ENCODE data around the gene KRTAP3-3. TPM values are rescaled to one million over a fixed set of nuclear protein-coding genes. Genes with fewer than 3 reads are reported as not detected.

KRTAP3-3 gene
- total RNA-seq, 1 donor from 2014 or later: not detected

DNA sequence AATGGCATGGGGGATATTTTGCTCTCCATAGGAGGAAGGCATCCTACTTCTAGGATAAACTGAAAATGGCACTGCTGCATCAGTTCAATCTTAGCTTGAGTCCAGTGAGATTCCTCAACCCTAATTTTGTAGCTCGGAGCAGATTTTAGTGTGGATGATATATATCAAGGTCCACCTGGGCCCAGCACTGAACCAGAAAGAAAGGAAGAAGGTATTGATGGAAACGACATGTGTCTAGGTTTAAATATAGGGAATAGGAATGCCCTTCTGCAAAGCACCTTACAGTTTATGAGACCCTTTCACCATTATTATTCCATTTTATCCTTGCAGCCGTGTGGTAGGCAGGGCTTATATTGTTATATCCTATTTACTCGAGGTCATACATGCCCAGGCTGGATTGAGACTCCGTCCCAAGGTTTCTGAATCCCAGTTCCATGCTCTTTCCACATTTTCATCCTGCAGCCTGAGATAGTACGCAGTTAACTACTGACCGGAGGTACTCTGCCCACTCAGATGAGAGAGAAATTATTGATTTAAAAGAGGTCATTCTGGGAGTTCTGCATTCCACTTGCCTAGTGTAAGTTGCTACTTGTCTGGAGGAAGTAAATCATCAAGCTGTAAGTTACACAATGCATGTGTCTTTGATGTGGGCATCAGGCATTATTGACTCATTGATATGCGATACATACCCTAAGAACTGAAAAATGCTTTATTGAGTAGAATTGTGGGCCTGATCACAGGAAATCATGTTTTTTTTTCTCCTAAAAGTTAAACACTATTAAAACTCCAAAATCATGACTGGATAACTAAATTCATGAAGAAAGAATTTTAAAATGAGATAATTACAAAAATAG, 37.3 kb downstream of the KRTAP3-3 start:
- no peaks in the 10 kb centered on the region for H3K36me3 Mint-ChIP-seq (ENCODE audit: unreplicated experiment)
- DNase-seq (ENCODE audit: extremely low spot score, unreplicated experiment): no peak
- H3K27me3 Mint-ChIP-seq (ENCODE audit: unreplicated experiment): no peaks in the 10 kb centered on the region
- no peaks in the 10 kb centered on the region for H3K9me3 Mint-ChIP-seq (ENCODE audit: unreplicated experiment)
- H3K4me1 Mint-ChIP-seq (ENCODE audit: unreplicated experiment): peaks cover 41% of the 10 kb centered on the region
- TF ChIP-seq, protein P1, sequence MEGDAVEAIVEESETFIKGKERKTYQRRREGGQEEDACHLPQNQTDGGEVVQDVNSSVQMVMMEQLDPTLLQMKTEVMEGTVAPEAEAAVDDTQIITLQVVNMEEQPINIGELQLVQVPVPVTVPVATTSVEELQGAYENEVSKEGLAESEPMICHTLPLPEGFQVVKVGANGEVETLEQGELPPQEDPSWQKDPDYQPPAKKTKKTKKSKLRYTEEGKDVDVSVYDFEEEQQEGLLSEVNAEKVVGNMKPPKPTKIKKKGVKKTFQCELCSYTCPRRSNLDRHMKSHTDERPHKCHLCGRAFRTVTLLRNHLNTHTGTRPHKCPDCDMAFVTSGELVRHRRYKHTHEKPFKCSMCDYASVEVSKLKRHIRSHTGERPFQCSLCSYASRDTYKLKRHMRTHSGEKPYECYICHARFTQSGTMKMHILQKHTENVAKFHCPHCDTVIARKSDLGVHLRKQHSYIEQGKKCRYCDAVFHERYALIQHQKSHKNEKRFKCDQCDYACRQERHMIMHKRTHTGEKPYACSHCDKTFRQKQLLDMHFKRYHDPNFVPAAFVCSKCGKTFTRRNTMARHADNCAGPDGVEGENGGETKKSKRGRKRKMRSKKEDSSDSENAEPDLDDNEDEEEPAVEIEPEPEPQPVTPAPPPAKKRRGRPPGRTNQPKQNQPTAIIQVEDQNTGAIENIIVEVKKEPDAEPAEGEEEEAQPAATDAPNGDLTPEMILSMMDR (IDR thresholded peaks at IDR 0.05): no peak
- H3K4me3 Mint-ChIP-seq (ENCODE audit: unreplicated experiment): no peak overlapping the region
- no peak overlapping the region for H3K27ac Mint-ChIP-seq (ENCODE audit: unreplicated experiment)

DNA sequence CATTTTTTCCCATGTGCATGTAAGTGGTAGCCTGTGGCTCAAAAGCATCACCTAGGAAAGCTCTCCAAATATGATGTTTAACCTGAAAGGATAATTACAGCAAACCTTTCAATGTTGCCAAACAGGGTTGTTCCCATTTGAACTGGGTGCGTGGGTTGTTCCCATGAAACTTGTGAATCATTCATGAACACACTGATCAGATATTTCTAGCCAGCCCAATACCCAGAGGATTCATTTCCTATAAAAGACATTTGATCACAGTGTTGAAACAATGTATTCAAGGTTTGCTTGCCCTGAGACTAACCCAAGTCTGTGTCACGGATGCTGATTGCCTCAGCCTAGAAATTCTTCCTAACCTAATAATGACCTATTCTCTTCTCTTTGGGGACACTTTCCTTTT, 40.1 kb downstream of the KRTAP3-3 start:
- no peak for DNase-seq (ENCODE audit: extremely low spot score, unreplicated experiment)
- Mint-ChIP-seq H3K9me3 (ENCODE audit: unreplicated experiment) (no peaks in the 10 kb centered on the region), H3K4me1 (ENCODE audit: unreplicated experiment) (peaks cover 32% of the 10 kb centered on the region), H3K27me3 (ENCODE audit: unreplicated experiment) (peaks cover 4% of the 10 kb centered on the region), H3K27ac (ENCODE audit: unreplicated experiment) (no peak overlapping the region), H3K4me3 (ENCODE audit: unreplicated experiment) (no peak overlapping the region), H3K36me3 (ENCODE audit: unreplicated experiment) (no peaks in the 10 kb centered on the region)
- TF ChIP-seq, protein P1 (IDR thresholded peaks at IDR 0.05): no peak

DNA sequence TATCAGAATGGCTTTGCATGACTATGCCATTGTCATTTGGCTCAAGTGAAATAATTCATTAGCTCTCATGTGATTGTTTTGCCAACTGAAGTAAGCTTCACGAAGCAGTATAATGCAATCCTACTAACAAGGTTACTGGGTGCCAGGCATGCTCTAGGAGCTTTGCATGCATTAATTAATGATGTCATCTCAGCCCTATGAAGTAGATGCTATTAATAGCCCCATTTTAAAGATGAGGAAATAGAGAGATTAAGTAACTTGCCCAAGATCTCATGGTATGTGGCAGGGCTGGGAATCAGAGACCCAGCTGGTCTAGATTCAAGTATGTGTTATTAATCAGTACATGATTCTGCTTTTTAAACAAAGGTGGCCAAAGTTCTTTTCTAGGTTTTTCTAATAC, 41.3 kb downstream of the KRTAP3-3 start:
- Mint-ChIP-seq H3K36me3 (ENCODE audit: unreplicated experiment) (no peaks in the 10 kb centered on the region), H3K4me3 (ENCODE audit: unreplicated experiment) (no peak overlapping the region), H3K9me3 (ENCODE audit: unreplicated experiment) (no peaks in the 10 kb centered on the region), H3K27ac (ENCODE audit: unreplicated experiment) (no peak overlapping the region), H3K27me3 (ENCODE audit: unreplicated experiment) (peaks cover 5% of the 10 kb centered on the region), H3K4me1 (ENCODE audit: unreplicated experiment) (peaks cover 22% of the 10 kb centered on the region)
- TF ChIP-seq, protein P1 (IDR thresholded peaks at IDR 0.05): no peak
- DNase-seq (ENCODE audit: extremely low spot score, unreplicated experiment): no peak

DNA sequence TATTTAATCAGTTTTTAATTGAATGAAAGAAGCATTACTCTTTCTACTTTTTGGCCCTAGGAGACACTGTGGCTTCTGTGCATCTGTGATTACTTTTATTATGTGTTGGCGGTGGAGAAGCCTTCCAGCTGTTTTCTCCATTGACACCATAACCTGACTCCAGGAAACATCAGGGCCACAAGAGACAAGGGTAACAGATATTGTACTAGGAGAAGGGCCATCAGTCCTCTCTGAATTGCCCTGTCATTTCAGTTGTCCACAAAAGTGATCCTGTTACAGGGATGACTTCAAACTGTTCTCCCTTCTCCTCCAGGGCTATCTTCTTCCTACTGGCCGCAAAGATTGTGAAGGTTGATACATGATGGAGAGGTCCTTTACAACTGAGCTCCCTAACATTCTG, 41.8 kb downstream of the KRTAP3-3 start:
- Mint-ChIP-seq H3K9me3 (ENCODE audit: unreplicated experiment) (no peaks in the 10 kb centered on the region), H3K4me3 (ENCODE audit: unreplicated experiment) (no peak overlapping the region), H3K4me1 (ENCODE audit: unreplicated experiment) (peaks cover 17% of the 10 kb centered on the region), H3K27me3 (ENCODE audit: unreplicated experiment) (peaks cover 5% of the 10 kb centered on the region), H3K27ac (ENCODE audit: unreplicated experiment) (no peak overlapping the region), H3K36me3 (ENCODE audit: unreplicated experiment) (no peaks in the 10 kb centered on the region)
- TF ChIP-seq, protein P1 (IDR thresholded peaks at IDR 0.05): no peak
- no peak for DNase-seq (ENCODE audit: extremely low spot score, unreplicated experiment)

DNA sequence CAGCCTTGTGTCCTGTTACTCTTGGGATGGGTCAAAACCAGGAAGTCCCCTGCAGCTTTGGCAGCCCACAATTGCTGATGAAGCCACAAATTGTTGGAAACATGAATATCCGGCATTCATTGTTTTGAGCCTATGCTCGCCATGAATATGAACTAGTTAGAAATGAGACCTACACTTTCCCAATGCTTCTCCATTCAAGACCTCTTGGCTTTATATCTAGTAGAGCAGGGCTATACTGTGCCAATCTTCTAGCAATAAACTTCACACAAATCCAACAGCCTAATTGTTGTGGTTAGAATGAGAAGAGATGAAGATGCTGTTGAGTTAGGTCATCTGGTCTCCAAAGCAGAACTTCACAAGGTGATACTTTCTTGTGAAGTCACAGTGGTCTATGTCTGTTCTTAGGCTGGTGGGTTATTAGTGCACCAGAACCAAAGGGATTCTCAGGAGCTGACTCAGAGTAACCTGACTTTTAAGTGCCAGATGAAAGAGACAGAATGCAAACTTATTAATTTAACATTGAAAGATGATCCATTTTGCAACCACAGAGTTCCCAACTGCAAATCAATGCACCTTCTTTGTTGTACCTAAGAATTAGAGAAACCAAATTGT, 42.8 kb downstream of the KRTAP3-3 start:
- H3K9me3 Mint-ChIP-seq (ENCODE audit: unreplicated experiment): no peaks in the 10 kb centered on the region
- H3K4me1 Mint-ChIP-seq (ENCODE audit: unreplicated experiment): peaks cover 6% of the 10 kb centered on the region
- H3K36me3 Mint-ChIP-seq (ENCODE audit: unreplicated experiment): no peaks in the 10 kb centered on the region
- peaks cover 5% of the 10 kb centered on the region for H3K27me3 Mint-ChIP-seq (ENCODE audit: unreplicated experiment)
- no peak for DNase-seq (ENCODE audit: extremely low spot score, unreplicated experiment)
- no peak overlapping the region for H3K27ac Mint-ChIP-seq (ENCODE audit: unreplicated experiment)
- TF ChIP-seq, protein P1 (IDR thresholded peaks at IDR 0.05): no peak
- H3K4me3 Mint-ChIP-seq (ENCODE audit: unreplicated experiment): no peak overlapping the region

Data from osteocyte (in vitro differentiated cells).